IPS DF 6.9 (cell line): ENCODE results near the gene DPM1.

ENCODE experiments used
- DNase-seq: peaks from one replicate; pipeline ENCODE4 v3.0.0-alpha.2; 2013; ENCODE audit warnings: low read depth, low spot score
- H3K27ac ChIP-seq: one replicate; pipeline ENCODE4 v1.5.1; 2013; ENCODE audit warnings: low read length, control low read depth
- H3K27me3 ChIP-seq: 2 replicates; pipeline ENCODE4 v1.6.1; 2013; ENCODE audit warnings: mild to moderate bottlenecking, low read length; ENCODE audit not compliant: control insufficient read depth, insufficient read depth
- H3K36me3 ChIP-seq: 2 replicates; pipeline ENCODE4 v1.6.1; 2013; ENCODE audit warnings: low read length; ENCODE audit not compliant: control insufficient read depth, insufficient read depth
- H3K4me1 ChIP-seq: 2 replicates; pipeline ENCODE4 v1.6.1; 2013; ENCODE audit warnings: low read length; ENCODE audit not compliant: control insufficient read depth, insufficient read depth
- H3K4me3 ChIP-seq: 2 replicates; pipeline ENCODE4 v1.5.1; 2013; ENCODE audit warnings: mild to moderate bottlenecking, low read length
- H3K9me3 ChIP-seq: 2 replicates; pipeline ENCODE4 v1.6.1; 2013; ENCODE audit warnings: low read length, inconsistent platforms; ENCODE audit not compliant: control insufficient read depth, insufficient read depth
- WGBS: extraction: QIAGEN DNeasy Blood & Tissue Kit; methylation state at CpG from one replicate; pipeline ENCODE4 v1.1.7; 2013; ENCODE audit warnings: mixed read lengths, missing lambda C conversion rate; ENCODE audit not compliant: insufficient read length, insufficient coverage; 5-methylcytosine and 5-hydroxymethylcytosine counted together

Gene DPM1

GRCh38 chr20:50885781-50886180 lies 72.6 kb downstream of the DPM1 start:
- no peak for DNase-seq
- WGBS: no CpG with 5 or more reads among the region's 5 CpGs
- Histone ChIP-seq H3K27me3 (no peaks in the 10 kb centered on the region), H3K27ac (no peak overlapping the region), H3K4me1 (no peaks in the 10 kb centered on the region), H3K4me3 (no peak overlapping the region), H3K9me3 (no peaks in the 10 kb centered on the region), H3K36me3 (no peaks in the 10 kb centered on the region; the same call in 1 of the 2 replicates)

- WGBS: no CpG with 5 or more reads among the region's 7 CpGs
- Histone ChIP-seq H3K4me1 (no peaks in the 10 kb centered on the region), H3K9me3 (no peaks in the 10 kb centered on the region), H3K36me3 (no peaks in the 10 kb centered on the region), H3K27me3 (no peaks in the 10 kb centered on the region), H3K4me3 (no peak overlapping the region), H3K27ac (no peak overlapping the region)
- no peak for DNase-seq
Observed at GRCh38 chr20:50885068-50885467, 73.3 kb downstream of the DPM1 start.
